Esophagus muscularis mucosa (tissue), 4 donors: ENCODE results near the gene PHC3.

Experiments
- CTCF ChIP-seq, 3 experiments: fragments of 200-600 bp in 2 of 3; fragments of 450-650 bp in 1 of 3; sonication (generic) in 2 of 3; IDR thresholded peaks; one replicate each; pipeline ENCODE4 v1.5.1; 2017 to 2019; ENCODE audit warnings: antibody characterized with exemption in 3 of 3, mild to moderate bottlenecking in 2 of 3, moderate library complexity in 1 of 3
- EP300 ChIP-seq: sonication (generic); formaldehyde crosslinking; IDR thresholded peaks from one replicate; pipeline ENCODE4 v1.6.1; 2017; ENCODE audit warnings: antibody characterized with exemption
- POLR2A ChIP-seq: fragments of 450-650 bp; IDR thresholded peaks from one replicate; pipeline ENCODE4 v1.6.1; 2017; ENCODE audit warnings: antibody characterized with exemption, moderate library complexity, mild to moderate bottlenecking, low read depth

- TF ChIP-seq CTCF (IDR thresholded peaks at IDR 0.05) (no peak), POLR2A (no peak), EP300 (no peak)
These were observed 141.1 kb downstream of the PHC3 start for GRCh38 chr3:170040418-170040817.
